HepG2 (cell line): ENCODE data around the gene ANKUB1.

Experiments
- ONECUT2 ChIP-seq: sonication (generic); formaldehyde crosslinking; IDR thresholded peaks from 2 replicates; pipeline ENCODE4 v1.4.0; 2020; ENCODE audit warnings: missing genetic modification reagents
- TF ChIP-seq, protein P1 (sequence below): IDR thresholded peaks from 2 replicates; pipeline ENCODE4 v1.6.1; 2012; ENCODE audit warnings: inconsistent platforms

DNA sequence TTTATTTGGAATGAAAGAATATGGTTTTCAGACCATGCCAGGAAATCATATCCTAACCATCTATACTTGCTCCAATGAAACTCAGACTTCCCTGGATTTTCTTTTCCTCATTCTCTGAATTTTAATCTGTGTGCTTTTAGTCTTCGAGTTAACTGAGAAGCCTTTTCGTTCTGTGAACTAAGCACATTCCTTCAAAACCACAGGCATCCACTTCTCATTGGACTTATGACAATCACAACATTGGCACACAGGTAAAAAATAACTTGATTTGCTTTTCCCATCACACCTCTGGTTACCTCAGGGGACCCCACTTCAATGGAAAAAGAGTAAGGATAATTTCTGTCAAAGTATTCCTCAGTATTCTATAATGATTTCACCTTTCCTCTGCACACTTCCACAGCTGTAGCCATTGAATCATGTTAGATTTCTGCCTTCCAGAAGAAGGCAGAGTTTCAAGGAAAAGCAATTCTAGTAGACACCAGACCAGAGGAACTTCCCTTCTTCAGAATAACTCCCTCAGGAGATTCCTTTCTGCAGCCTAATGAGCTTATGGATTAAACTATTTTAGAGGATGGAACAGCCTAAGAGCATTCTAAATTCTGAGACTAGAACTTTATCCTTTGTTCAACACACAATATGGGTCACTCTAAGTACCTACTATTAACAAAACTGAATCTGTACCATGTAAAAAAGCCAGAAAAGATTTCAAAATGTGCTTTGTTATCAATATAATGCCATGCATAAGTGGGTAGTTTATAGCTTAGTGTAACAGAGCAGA, 56.0 kb downstream of the ANKUB1 start:
- TF ChIP-seq ONECUT2 (CRISPR knock-in tag), result no peak
- TF ChIP-seq, protein P1, sequence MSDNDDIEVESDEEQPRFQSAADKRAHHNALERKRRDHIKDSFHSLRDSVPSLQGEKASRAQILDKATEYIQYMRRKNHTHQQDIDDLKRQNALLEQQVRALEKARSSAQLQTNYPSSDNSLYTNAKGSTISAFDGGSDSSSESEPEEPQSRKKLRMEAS, result no peak
